ENCODE measurements around the gene SFXN2.

- TF ChIP-seq POLR2AphosphoS5 (IDR thresholded peaks at IDR 0.05) (no peak), CTCF (IDR thresholded peaks at IDR 0.05) (no peak), POLR2A (IDR thresholded peaks at IDR 0.05) (no peak), EP300 (IDR thresholded peaks at IDR 0.05) (no peak)
Observed at GRCh38 chr10:102732661-102733060, 18.2 kb downstream of the SFXN2 start.
